BLaER1 treated with 17β-estradiol and CSF1 and Interleukin-3, amounts not matched to agents 10 nM and 100 nM (cell line): ENCODE results near the gene PDZRN3.

Experiments
- H3K27ac ChIP-seq, 11 experiments: shearing (Covaris generic); formaldehyde crosslinking; 2 replicates each; pipeline ENCODE4 v1.8.1; 2022
- H3K27me3 ChIP-seq, 11 experiments: shearing (Covaris generic); formaldehyde crosslinking; 2 replicates each; pipeline ENCODE4 v1.8.1; 2022
- H3K36me3 ChIP-seq, 11 experiments: shearing (Covaris generic); formaldehyde crosslinking; 2 replicates each; pipeline ENCODE4 v1.8.1; 2022
- H3K4me1 ChIP-seq, 10 experiments: shearing (Covaris generic); formaldehyde crosslinking; 2 replicates each; pipeline ENCODE4 v1.8.1; 2022
- H3K4me2 ChIP-seq, 11 experiments: shearing (Covaris generic); formaldehyde crosslinking; 2 replicates each; pipeline ENCODE4 v1.8.1; 2022
- H3K4me3 ChIP-seq, 10 experiments: shearing (Covaris generic); formaldehyde crosslinking; 2 replicates each; pipeline ENCODE4 v1.8.1; 2022
- H3K9ac ChIP-seq, 11 experiments: shearing (Covaris generic); formaldehyde crosslinking; 2 replicates each; pipeline ENCODE4 v1.8.1; 2022
- H3K9me3 ChIP-seq, 11 experiments: shearing (Covaris generic); formaldehyde crosslinking; replicated peaks in 1 of 11; 2 replicates each; pipeline ENCODE4 v1.8.1; 2022
- H4K20me1 ChIP-seq, 11 experiments: shearing (Covaris generic); formaldehyde crosslinking; 2 replicates each; pipeline ENCODE4 v1.8.1; 2022
- Cebpa-rat ChIP-seq, 11 experiments: shearing (Covaris generic); IDR thresholded peaks; 2 replicates each; pipeline ENCODE4 v1.8.1; 2022

The PDZRN3 gene

GRCh38 chr3:73633916-73634344 lies 9.2 kb upstream of the PDZRN3 start:
- Histone ChIP-seq H3K36me3 (no peaks in the 10 kb centered on the region), H3K9ac (no peak overlapping the region), H3K4me3 (no peak overlapping the region), H3K27me3 (no peaks in the 10 kb centered on the region), H4K20me1 (no peaks in the 10 kb centered on the region), H3K9me3 (no peaks in the 10 kb centered on the region), H3K4me2 (no peak overlapping the region), H3K27ac (no peak overlapping the region), H3K4me1 (no peaks in the 10 kb centered on the region)
- TF ChIP-seq Cebpa-rat (IDR thresholded peaks at IDR 0.05): no peak

- Histone ChIP-seq H3K4me1 (no peaks in the 10 kb centered on the region), H3K27me3 (no peaks in the 10 kb centered on the region), H3K4me2 (no peak overlapping the region), H3K9me3 (no peaks in the 10 kb centered on the region), H4K20me1 (no peaks in the 10 kb centered on the region), H3K36me3 (no peaks in the 10 kb centered on the region), H3K4me3 (no peak overlapping the region), H3K27ac (no peak overlapping the region), H3K9ac (no peak overlapping the region)
- TF ChIP-seq Cebpa-rat (IDR thresholded peaks at IDR 0.05): no peak
Observed at GRCh38 chr3:73633453-73633852, 8.7 kb upstream of the PDZRN3 start.

GRCh38 chr3:73626106-73626505 lies 1.4 kb upstream of the PDZRN3 start:
- Histone ChIP-seq H3K4me2 (no peak overlapping the region), H3K27me3 (no peaks in the 10 kb centered on the region), H4K20me1 (no peaks in the 10 kb centered on the region), H3K36me3 (no peaks in the 10 kb centered on the region), H3K9me3 (peaks cover 16 to 21% (median 19%) of the 10 kb centered on the region in 11 experiments), H3K4me1 (peaks cover 0 to 33% (median 22%) of the 10 kb centered on the region in 10 experiments; a peak in 16 of 20 replicates), H3K4me3 (no peak overlapping the region), H3K9ac (no peak overlapping the region), H3K27ac (no peak overlapping the region)
- TF ChIP-seq Cebpa-rat (IDR thresholded peaks at IDR 0.05): no peak

GRCh38 chr3:73624017-73624820 lies 522 bp downstream of the PDZRN3 start:
- TF ChIP-seq Cebpa-rat (IDR thresholded peaks at IDR 0.05): no peak
- H3K4me2 ChIP-seq: peak overlapping the region in 5 of 11 experiments; percentile 9 to 66 (median 56); a peak in 6 of 22 replicates
- no peaks in the 10 kb centered on the region for H3K36me3 ChIP-seq
- H4K20me1 ChIP-seq: no peaks in the 10 kb centered on the region
- no peak overlapping the region for H3K4me3 ChIP-seq
- peaks cover 0 to 33% (median 22%) of the 10 kb centered on the region in 10 experiments; a peak in 16 of 20 replicates for H3K4me1 ChIP-seq
- no peaks in the 10 kb centered on the region for H3K27me3 ChIP-seq
- peaks cover 16 to 21% (median 19%) of the 10 kb centered on the region in 11 experiments for H3K9me3 ChIP-seq
- H3K27ac ChIP-seq: no peak overlapping the region
- no peak overlapping the region for H3K9ac ChIP-seq

- TF ChIP-seq Cebpa-rat (IDR thresholded peaks at IDR 0.05): no peak
- H3K9me3 ChIP-seq: peaks cover 16 to 21% (median 19%) of the 10 kb centered on the region in 11 experiments
- no peak overlapping the region for H3K4me3 ChIP-seq
- 0 out of 22 replicates have a peak overlapping the region, but pooled peaks of 1 of the 11 experiments have one; percentile 6 for H3K9ac ChIP-seq
- no peaks in the 10 kb centered on the region for H3K27me3 ChIP-seq
- H3K4me2 ChIP-seq: peak overlapping the region in 7 of 11 experiments; percentile 9 to 66 (median 56); a peak in 12 of 22 replicates
- no peak overlapping the region for H3K27ac ChIP-seq
- H3K36me3 ChIP-seq: no peaks in the 10 kb centered on the region
- H4K20me1 ChIP-seq: no peaks in the 10 kb centered on the region
- H3K4me1 ChIP-seq: peaks cover 0 to 33% (median 22%) of the 10 kb centered on the region in 10 experiments; a peak in 16 of 20 replicates
Observed at GRCh38 chr3:73623346-73623745, 1.4 kb downstream of the PDZRN3 start.

- Histone ChIP-seq H3K4me1 (peaks cover 0 to 33% (median 22%) of the 10 kb centered on the region in 10 experiments; a peak in 16 of 20 replicates), H3K9ac (peak overlapping the region in 2 of 11 experiments; percentile 23 to 39; a peak in 3 of 22 replicates), H3K36me3 (no peaks in the 10 kb centered on the region), H3K4me2 (peak overlapping the region in 8 of 11 experiments; percentile 30 to 66 (median 55); a peak in 15 of 22 replicates), H3K27ac (0 out of 22 replicates have a peak overlapping the region, but pooled peaks of 2 of the 11 experiments have one; percentile 13 to 28), H3K27me3 (no peaks in the 10 kb centered on the region), H3K4me3 (no peak overlapping the region), H4K20me1 (no peaks in the 10 kb centered on the region), H3K9me3 (peaks cover 16 to 21% (median 19%) of the 10 kb centered on the region in 11 experiments)
- TF ChIP-seq Cebpa-rat (IDR thresholded peaks at IDR 0.05): no peak
Observed at GRCh38 chr3:73622091-73622805, 2.5 kb downstream of the PDZRN3 start.

GRCh38 chr3:73621388-73621787 lies 3.4 kb downstream of the PDZRN3 start:
- TF ChIP-seq Cebpa-rat (IDR thresholded peaks at IDR 0.05): no peak
- Histone ChIP-seq H4K20me1 (no peaks in the 10 kb centered on the region), H3K27ac (no peak overlapping the region), H3K27me3 (no peaks in the 10 kb centered on the region), H3K4me2 (peak overlapping the region in 2 of 11 experiments; percentile 56 to 65; a peak in 2 of 22 replicates), H3K9me3 (peaks cover 16 to 21% (median 19%) of the 10 kb centered on the region in 11 experiments), H3K36me3 (no peaks in the 10 kb centered on the region), H3K4me1 (peaks cover 0 to 28% (median 22%) of the 10 kb centered on the region in 10 experiments; a peak in 16 of 20 replicates), H3K9ac (no peak overlapping the region; a peak in 1 of 22 replicates), H3K4me3 (no peak overlapping the region)

- no peaks in the 10 kb centered on the region for H3K9me3 ChIP-seq
- no peak overlapping the region for H3K4me2 ChIP-seq
- no peak for TF ChIP-seq Cebpa-rat (IDR thresholded peaks at IDR 0.05)
- H3K36me3 ChIP-seq: no peaks in the 10 kb centered on the region
- no peak overlapping the region for H3K27ac ChIP-seq
- no peaks in the 10 kb centered on the region for H4K20me1 ChIP-seq
- H3K9ac ChIP-seq: no peak overlapping the region
- H3K4me3 ChIP-seq: no peak overlapping the region
- peaks cover 0 to 22% (median 16%) of the 10 kb centered on the region in 10 experiments; a peak in 16 of 20 replicates for H3K4me1 ChIP-seq
- no peaks in the 10 kb centered on the region for H3K27me3 ChIP-seq
Observed at GRCh38 chr3:73618461-73618860, 6.3 kb downstream of the PDZRN3 start.

GRCh38 chr3:73616056-73616455 lies 8.7 kb downstream of the PDZRN3 start:
- no peaks in the 10 kb centered on the region for H3K27me3 ChIP-seq
- no peak for TF ChIP-seq Cebpa-rat (IDR thresholded peaks at IDR 0.05)
- no peaks in the 10 kb centered on the region for H3K36me3 ChIP-seq
- no peak overlapping the region for H3K4me2 ChIP-seq
- no peak overlapping the region for H3K4me3 ChIP-seq
- H4K20me1 ChIP-seq: no peaks in the 10 kb centered on the region
- H3K27ac ChIP-seq: no peak overlapping the region
- no peaks in the 10 kb centered on the region for H3K9me3 ChIP-seq
- no peak overlapping the region for H3K9ac ChIP-seq
- no peaks in the 10 kb centered on the region for H3K4me1 ChIP-seq
